Loucy (cell line): ENCODE data around the gene IGSF6.

Experiments
- CTCF ChIP-seq: fragments of 200-600 bp; sonication (generic); conservative IDR thresholded peaks from 2 replicates; pipeline ENCODE4 v1.5.1; 2014; ENCODE audit warnings: mild to moderate bottlenecking, antibody characterized with exemption, low read length
- EZH2phosphoT487 ChIP-seq: fragments of 200-600 bp; IDR thresholded peaks from 2 replicates; pipeline ENCODE4 v1.6.1; 2018; ENCODE audit warnings: antibody characterized with exemption, mild to moderate bottlenecking, moderate library complexity, borderline replicate concordance

- no peak for TF ChIP-seq CTCF
- no peak for TF ChIP-seq EZH2phosphoT487
These were observed 15.2 kb upstream of the IGSF6 start for GRCh38 chr16:21667575-21667974.
